HPDE6-E6E7 (cell line): Measurements from ENCODE around the gene ITIH1.

ENCODE experiments used
- DNase-seq: peaks from one replicate; pipeline ENCODE4 v3.0.0; 2011; ENCODE audit warnings: missing footprints; ENCODE audit errors: extremely low spot score

ITIH1 gene

GRCh38 chr3:52789746-52790040 lies 12.3 kb downstream of the ITIH1 start:
- no peak for DNase-seq

- no peak for DNase-seq
These were observed 12.9 kb downstream of the ITIH1 start for GRCh38 chr3:52790337-52790736.

- no peak for DNase-seq
These were observed 13.3 kb downstream of the ITIH1 start for GRCh38 chr3:52790741-52791140.

GRCh38 chr3:52791366-52791765 lies 14.0 kb downstream of the ITIH1 start:
- no peak for DNase-seq

GRCh38 chr3:52791928-52792327 lies 14.5 kb downstream of the ITIH1 start:
- no peak for DNase-seq

- no peak for DNase-seq
These were observed 15.0 kb downstream of the ITIH1 start for GRCh38 chr3:52792413-52792812.

GRCh38 chr3:52792961-52793695 lies 15.7 kb downstream of the ITIH1 start:
- no peak for DNase-seq

- no peak for DNase-seq
These were observed 16.6 kb downstream of the ITIH1 start for GRCh38 chr3:52793702-52794611.

GRCh38 chr3:52794612-52795099 lies 17.3 kb downstream of the ITIH1 start, which contains the start of gene ITIH3:
Gene ITIH3, plus strand, starts transcription at chr3:52794796. Its CDS starts 8 bp downstream, at chr3:52794804.
- no peak for DNase-seq

- DNase-seq, result no peak
These were observed 18.0 kb downstream of the ITIH1 start for GRCh38 chr3:52795298-52795900.

GRCh38 chr3:52796411-52796810 lies 19.0 kb downstream of the ITIH1 start:
- no peak for DNase-seq

- DNase-seq, result no peak
These were observed 21.1 kb downstream of the ITIH1 start for GRCh38 chr3:52798376-52798977.

GRCh38 chr3:52798978-52799476 lies 21.6 kb downstream of the ITIH1 start:
- DNase-seq, result peak; percentile 38

- DNase-seq, result no peak
These were observed 22.7 kb downstream of the ITIH1 start for GRCh38 chr3:52800079-52800478.

GRCh38 chr3:52801839-52802238 lies 24.4 kb downstream of the ITIH1 start:
- no peak for DNase-seq

- no peak for DNase-seq
These were observed 28.1 kb downstream of the ITIH1 start for GRCh38 chr3:52805270-52806039.

GRCh38 chr3:52809149-52809548 lies 31.8 kb downstream of the ITIH1 start:
- DNase-seq, result no peak

GRCh38 chr3:52809662-52810377 lies 32.4 kb downstream of the ITIH1 start:
- no peak for DNase-seq

- no peak for DNase-seq
These were observed 33.5 kb downstream of the ITIH1 start for GRCh38 chr3:52810923-52811322.

GRCh38 chr3:52811452-52812011 lies 34.1 kb downstream of the ITIH1 start:
- DNase-seq, result no peak
